Medulla oblongata (tissue), 1 donor: ENCODE measurements around the gene KLHL6.

Experiments
- DNase-seq: peaks from one replicate; pipeline ENCODE4 v3.0.0-alpha.2; 2015; ENCODE audit errors: extremely low spot score

Gene KLHL6

DNA sequence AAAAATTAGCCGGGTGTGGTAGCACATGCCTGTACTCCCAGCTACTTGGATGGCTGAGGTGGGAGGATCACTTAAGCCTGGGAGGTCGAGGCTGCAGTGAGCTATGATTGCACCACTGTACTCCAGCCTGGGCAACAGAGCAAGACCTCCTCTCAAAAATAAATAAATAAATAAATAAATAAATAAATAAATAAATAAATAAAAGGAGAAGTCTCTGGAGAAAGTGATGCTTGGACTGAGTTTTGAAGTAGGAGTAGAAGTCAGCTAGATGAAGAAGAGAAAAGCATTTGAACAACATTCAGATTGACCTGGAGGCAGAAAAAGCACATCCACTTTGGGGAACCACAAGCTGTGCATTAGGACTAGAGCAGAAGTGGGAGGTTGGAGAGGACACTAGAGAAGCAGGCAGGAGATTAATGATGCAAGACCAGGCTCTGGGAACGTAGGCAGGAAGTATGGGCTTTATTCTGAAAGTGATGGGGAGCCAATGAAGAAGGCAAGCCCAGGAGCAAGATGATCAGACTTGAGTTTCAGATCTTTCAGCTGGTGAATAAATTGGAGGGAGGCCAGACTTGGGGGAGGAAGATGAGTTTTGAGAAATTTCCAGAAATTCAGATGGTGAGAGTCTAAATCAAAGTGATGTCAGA, 48.7 kb downstream of the KLHL6 start:
- DNase-seq = peak; percentile 50

DNA sequence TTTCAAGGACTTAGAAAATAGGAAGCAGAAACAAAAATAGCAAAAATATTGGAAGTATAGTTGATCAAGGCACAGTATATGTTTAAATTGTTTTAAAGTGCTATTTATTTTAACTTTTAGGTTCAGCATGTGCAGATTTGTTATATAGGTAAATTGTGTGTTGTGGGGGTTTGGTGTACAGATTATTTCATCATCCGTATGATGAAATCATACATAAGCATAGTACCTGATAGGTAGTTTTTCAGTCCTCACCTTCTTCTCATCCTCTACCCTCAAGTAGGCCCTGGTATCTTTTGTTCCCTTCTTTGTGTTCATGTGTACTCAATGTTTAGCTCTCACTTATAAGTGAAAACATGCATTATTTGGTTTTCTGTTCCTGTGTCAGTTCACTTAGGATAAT, 50.9 kb downstream of the KLHL6 start:
- DNase-seq = no peak

DNA sequence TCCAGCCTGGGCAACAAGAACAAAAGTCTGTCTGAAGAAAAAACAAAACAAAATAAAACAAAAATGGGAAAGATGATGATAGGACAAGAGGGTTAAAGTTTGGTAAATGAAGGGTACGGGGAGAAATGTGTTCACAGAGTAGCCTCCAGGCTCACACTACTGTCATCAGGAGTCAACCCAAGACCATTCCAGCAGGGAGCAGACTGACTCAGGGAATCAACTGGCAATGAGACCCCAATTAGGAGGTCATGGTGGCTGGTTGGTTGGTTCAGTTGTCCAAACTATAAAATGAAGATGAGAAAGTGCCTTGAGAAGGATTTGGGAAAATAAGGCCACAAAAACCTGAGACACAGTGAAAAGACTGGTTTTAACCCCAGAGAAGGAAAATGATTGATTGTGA, 51.8 kb downstream of the KLHL6 start:
- DNase-seq = no peak

DNA sequence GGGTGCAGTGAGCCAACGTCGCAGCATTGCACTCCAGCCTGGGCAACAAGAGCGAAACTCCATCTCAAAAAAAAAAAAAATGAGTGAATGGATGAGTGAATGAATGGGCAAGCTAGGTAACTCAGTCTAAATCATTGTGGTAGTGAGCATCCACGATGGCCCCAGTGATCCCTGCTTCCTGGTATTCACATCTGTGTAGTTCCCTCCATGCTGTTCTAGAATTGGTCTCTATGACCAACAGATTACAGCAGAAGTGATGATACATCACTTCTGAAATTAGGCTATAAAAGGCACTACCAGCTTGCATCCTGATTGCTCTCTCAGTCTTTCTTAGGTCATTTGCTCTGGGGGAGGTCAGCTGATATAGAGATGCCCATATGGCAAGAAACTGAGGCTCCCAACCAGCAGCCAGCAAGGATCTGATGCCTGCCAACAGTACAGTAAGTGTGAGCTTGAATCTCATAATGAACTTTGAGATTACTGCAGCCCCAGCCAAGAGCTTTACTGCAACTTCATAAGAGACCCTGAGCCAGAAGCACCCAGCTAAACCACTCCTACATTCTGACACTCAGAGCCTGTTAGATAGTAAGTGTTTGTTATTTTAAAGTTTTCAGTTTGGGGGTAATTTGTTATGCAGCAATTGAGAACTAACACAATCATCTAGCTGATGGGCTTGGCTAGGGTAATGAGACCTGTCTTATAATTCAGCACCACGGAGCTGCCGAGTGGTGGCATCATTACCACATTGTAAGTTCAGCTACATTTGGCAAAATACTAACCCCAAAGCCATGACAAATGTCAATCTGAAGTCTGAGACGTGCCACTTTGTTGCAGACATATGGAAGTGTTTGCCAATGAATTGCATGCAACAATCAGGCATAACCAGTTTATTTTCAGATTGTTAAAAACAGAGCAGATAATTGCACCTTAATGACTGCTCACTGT, 53.0 kb downstream of the KLHL6 start:
- peak; percentile 85 for DNase-seq

DNA sequence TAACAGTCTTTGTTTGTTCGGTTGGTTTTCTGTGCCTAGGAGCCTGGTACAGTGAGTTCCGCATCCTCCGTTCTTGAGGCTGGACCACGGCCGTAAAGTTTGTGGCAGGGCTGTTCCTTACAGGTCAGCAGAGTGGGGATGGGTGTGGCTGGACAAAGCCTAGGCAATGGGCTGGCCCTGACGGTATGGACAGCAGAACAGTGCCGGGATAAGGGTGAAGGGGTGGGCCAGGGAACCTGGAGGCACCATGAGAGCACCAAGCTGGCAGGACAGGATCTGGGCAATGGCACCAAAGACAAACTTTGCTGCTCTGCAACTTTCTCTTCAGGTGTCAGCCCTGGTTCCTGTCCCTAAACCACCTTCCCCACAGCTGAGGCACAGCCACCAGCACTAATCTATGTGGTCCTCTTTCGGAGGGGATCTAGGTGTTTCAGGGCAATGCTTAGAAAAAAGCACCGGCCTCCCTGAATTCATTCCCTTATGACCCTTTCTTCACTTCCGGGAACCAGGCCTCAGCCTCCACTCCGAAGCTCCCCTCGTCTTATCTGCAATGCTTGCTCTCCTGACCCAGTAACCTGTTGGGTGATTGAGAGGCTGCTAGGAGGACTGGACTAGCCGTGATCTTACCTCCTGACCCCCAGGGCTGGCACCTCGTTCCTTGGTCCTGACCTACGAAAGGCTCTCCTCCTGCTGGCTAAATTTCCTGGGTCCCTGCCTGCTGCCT, 54.4 kb downstream of the KLHL6 start:
- no peak for DNase-seq

DNA sequence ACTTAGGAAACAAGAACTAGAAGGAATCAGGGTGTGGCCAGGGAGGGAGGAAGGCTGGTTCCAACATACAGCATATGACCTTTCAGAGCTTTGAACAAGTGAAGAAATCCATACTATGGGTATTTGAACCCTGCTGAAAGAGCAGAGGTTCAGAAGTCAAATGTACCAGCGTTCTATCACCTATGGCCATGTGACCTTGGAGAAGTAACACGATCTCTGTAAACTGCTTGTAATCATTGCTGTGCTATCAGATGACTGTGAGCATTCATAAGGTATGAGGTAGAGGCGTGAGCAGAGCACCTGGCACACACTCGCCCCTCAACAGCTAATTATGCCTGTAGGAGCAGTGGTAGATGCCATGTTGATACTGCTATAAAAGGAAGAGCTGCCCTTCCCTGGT, 55.2 kb downstream of the KLHL6 start:
- DNase-seq = no peak

DNA sequence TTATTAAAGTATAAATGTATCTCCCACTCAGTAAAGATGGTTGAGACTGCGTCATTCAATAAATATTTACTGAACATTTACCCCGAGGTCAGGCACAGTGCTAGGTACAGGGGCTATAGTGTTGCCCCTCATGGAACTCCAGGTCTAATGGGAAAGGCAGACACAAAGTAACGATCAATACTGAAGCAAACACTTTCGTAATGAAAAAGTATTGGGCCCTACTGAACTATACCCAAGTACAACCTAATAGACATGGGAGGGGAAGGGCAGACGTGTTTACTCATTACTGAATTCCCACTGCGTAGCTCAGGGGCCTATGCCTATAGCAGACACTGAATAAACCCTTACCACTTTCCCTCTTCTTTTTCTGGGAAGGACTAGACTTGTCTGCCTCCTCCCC, 56.9 kb downstream of the KLHL6 start:
- no peak for DNase-seq

DNA sequence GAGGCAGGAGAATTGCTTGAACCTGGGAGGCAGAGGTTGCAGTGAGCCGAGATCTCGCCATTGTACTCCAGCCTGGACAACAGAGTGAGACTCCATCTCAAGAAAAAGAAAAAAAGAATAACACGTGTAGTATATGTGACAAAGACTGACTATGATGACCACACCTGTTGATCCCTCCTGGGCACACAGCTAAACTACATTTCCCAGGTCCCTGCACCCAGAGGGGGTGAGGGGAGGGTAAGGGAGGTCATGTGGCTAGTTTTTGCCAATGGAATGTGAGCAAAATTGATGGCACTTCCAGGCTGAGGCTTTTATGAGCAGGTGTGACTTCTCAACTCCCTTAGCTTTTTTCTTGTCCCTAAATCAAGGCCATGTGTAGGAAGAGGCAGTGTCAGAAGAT, 58.2 kb downstream of the KLHL6 start:
- no peak for DNase-seq

DNA sequence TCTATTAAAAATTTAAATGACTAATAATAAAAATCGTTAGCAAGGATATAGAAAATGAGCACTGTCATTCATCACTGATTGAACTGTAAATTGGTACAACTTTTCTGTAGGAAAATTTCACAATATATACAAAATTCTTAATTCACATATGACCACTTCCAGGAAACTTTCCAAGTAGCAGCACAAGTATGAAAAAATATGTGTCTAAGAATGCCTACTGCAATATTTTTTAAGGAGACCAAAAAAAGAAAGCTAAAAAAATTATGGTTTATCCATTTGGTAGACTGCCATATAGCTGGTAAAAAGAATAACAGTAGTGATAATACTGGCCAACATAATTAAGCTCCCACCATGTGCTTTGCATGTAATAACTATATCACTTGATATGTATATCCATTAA, 59.2 kb downstream of the KLHL6 start:
- DNase-seq = no peak

DNA sequence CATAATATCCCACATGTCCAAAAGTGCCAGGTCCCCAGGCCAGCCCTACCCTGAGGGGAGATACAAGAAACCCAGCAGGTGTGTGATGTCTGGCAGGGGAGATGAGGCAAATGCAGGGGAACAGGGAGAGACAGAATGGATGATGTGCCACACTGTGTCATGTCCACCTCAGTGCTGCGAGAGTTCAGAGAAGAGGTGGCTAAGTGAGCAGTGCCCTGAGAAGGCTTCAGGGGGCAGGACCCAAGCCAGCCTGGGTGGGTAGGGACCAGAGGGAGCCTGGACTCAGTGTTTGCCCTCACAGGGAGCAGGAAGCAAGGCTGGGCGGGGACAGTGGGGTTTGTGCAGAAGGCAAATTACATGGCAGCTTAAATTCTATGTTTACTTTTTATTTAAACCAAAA, 61.2 kb downstream of the KLHL6 start:
- no peak for DNase-seq

DNA sequence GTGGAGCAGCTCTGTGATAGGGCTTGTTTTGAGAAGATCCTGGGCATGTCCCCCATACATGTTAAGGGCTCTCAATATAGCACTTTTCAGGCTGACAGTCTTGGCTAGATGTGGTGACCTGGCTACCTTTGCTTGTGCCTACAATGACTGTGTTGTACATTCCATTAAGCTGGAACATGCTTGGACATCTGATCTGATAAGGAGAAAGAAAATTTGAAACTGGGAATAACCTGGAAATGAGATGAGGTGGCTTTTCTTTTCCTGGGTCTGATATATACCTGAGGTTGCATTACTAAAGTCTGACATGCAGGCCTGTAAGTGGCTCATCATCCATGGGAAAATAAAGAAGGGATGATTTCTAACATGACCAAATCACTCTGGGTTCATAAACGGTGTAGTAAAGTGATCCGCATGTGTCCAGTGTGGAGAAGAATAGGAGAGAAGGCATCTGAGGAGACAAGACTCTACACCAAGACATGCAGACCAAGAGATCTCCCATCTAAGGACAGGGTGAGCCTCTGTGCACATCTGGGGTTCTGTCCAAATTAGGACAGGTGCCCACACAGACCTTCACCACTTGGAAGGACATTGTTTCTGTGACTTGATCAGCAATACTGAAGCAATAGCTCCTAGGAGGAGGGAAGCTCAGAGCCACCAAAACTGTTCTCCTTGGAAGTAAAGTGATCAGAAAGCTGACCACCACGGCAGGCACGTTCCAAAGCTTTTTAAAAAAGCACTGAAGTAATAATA, 62.0 kb downstream of the KLHL6 start:
- DNase-seq = no peak

DNA sequence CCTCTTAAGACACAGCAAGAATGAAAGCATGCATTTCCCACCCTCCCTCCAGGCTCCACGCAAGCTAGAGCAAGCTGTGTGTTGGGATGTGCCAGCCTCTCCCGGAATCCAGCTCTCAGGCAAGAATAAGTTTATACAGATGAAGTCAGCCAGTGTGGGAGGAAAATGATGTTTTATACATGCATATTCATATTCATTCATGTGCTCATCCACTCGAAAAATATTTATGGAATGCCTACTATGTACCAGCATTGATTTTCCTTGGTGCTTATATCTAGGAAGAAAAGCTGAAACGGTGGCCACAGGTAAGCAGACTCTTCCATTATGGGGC, 62.7 kb downstream of the KLHL6 start:
- no peak for DNase-seq

DNA sequence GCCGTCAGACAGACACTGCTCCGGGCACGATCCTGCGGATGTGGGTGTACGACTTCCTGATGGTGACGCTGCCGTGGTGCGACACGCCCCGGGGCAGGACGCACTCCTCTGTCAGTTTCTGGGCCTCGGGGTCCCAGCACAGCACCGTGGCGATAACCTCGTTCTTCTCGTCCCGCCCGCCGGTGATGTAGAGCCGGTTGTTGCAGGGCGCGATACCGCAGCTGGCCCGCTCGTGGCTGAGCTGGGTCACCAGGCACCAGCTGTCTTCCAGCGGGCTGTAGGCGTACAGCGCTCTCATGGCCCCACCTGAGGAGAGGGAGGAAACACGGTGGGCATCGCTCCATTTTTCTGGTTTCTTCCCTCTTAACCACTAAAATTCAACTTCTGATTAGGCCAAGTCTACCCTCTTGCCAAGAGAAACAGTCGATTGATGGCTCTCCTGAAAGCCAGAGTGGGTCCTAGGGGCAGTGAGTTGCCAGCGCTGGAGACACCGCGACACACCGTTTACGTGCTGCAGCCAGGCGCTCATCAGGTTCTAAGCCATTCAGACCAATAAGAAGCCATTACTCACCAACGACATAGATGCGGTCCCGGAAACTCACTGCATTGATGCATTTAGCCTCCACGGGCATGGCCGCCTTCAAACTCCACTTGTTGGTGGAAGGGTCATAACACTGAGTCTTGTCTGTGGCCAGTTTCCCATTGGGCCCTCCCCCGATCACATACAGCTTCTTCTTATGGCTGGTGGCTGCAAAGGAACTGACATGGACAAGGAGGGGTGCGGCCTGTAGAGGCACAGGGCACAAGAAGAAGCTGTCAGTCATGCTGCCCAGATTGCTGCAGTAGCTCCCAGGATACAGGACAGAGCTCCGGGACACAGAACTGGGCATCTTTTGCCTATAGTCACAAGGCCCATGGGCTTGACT, 63.3 kb downstream of the KLHL6 start:
- DNase-seq = no peak

DNA sequence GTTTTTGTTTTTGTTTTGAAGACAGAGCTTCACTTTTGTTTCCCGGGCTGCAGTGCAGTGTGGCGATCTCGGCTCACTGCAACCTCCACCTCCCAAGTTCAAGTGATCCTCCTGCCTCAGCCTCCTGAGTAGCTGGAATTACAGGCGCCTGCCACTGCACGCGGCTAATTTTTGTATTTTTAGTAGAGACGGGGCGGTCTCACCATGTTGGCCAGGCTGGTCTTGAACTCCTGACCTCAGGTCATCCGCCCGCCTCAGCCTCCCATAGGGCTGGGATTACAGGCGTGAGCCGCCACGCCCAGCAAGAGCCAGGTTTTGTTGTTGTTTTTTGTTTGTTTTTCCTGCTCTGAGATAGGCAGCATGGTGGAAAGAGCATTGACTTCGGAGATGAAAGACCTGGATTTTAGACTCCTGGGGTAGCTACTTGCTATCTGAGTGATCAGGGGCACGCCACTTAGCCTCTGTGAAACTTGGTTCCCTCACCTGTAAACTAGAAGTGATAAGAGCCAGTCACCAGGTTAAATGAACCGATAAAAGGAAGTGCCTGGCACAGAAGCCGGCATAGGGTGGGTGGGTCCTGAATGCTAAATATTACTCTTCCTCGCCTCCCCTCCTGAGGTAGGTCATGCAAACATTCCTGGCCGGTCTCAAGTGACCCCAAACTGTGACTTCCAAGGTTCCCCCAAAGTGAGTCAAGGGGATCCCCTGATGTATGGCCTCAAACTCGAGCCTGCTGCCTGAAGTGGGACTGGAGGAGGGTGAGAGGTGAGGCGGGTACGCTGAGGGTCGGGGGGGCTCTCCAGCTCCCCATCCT, 64.2 kb downstream of the KLHL6 start:
- DNase-seq = no peak

DNA sequence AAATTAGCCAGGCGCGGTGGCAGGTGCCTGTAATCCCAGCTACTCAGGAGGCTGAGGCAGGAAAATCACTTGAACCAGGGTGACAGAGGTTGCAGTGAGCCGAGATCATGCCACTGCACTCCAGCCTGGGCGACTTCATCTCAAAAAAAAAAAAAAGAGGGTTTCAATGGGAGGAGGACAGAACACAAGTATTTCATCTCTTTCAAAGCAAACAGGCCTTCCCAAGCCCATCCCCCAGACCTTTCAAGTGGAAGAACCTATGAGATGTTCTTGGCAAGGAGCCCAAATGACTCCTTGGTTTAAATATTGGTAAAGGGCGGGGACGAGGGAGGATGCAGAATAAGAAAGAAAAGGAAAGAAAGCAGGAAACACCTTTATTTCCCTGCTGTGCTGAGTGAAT, 64.9 kb downstream of the KLHL6 start:
- DNase-seq = no peak

DNA sequence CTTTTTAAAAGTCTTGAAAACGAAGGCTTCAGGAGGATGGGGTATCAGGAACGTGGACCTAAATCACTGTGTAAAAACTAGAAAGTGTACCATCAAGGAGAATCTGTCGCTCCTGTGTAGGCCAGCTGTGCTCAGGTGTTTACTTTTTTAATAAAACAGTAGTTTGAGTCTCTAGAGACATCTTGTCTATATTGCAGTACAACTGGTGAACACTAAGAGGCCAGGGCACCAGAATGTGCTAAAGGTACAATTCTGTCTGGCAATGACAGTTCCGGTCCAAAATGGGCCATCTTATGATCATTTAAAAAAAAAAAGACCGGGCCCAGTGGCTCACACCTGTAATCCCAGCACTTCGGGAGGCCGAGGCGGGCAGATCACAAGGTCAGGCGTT, 65.3 kb downstream of the KLHL6 start:
- no peak for DNase-seq

DNA sequence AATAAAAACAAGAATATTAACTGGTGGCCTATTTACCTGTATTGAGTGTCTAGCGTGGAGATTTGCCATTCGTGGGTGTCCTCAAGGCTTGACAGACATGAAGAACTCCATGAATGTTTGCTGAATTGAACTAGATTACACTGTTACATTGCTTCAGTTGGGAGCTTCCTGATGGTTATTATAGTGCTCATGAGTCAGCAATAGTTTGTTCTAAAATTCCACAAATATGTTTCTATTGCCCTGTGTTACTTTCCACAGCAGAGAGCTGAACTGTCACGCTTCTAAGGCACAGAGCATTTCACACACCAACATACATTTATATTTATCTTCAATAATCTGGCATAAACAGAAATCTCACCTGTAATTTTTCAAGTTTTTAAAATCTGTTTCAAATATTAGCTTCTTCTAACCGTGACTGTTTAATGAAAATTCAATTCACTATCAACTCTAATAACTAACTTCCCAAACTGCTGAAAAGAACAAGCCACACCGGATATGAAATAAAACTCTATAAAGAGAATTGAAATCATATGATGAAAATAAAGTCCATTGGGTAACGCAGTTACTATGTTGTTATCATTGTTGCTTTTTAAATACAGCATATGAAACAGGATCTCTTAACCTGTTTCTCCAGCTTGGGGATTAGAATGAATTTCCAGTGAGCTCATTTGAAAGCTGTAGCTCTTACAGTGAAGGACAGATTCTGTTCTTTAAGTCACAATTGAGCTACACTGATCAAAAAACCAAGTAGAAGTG, 65.9 kb downstream of the KLHL6 start:
- DNase-seq = no peak

DNA sequence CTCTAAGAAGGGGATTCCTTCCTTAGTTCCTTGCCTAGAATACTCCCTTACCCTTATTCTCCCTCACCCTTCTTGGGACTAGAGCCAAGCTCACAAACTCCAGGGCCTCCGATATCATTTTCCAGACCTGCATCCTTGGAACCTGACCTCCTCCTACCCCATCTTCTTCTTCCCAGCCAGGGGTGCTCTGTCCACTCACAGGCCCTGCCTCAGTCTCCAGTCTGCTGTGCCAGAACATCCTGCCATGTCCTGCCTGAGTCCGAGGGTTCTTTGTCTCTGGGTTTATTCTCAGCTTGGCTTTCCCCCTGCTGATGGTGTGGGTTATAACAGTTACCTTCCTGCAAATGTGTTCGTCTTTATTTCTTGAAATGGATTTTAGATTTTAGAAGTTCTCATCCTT, 67.2 kb downstream of the KLHL6 start:
- DNase-seq = no peak

DNA sequence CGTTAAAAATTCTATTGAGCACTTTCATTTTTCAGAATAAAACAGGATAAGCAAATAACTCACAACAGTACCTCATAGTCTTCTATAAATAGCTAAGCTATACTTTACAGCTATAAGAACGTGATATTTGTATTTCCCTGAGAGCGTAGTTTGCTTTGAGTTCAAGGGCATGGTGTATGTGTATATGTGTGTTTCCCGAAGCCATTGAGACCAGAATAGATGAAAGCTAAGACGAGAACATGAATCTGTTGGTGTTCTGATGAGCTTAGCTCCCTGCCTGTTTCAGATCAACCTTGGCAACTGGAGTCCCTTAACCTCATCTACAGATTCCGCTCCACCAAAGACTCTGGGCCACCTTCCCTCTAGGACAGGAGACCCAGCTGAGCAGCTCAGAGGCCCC, 67.6 kb downstream of the KLHL6 start:
- no peak for DNase-seq
